Hair follicular keratinocyte (primary cell): ENCODE measurements around the gene RTN3. TPM values are rescaled to one million over a fixed set of nuclear protein-coding genes. Genes with fewer than 3 reads are reported as not detected.

Experiments used
- total RNA-seq: library from RNA; depleted of rRNA; stranded (reverse); fragments of >200 nt; gene quantifications from 2 replicates; pipeline ENCODE4 v1.2.3, GENCODE V29; 2015

RTN3 gene, protein sequence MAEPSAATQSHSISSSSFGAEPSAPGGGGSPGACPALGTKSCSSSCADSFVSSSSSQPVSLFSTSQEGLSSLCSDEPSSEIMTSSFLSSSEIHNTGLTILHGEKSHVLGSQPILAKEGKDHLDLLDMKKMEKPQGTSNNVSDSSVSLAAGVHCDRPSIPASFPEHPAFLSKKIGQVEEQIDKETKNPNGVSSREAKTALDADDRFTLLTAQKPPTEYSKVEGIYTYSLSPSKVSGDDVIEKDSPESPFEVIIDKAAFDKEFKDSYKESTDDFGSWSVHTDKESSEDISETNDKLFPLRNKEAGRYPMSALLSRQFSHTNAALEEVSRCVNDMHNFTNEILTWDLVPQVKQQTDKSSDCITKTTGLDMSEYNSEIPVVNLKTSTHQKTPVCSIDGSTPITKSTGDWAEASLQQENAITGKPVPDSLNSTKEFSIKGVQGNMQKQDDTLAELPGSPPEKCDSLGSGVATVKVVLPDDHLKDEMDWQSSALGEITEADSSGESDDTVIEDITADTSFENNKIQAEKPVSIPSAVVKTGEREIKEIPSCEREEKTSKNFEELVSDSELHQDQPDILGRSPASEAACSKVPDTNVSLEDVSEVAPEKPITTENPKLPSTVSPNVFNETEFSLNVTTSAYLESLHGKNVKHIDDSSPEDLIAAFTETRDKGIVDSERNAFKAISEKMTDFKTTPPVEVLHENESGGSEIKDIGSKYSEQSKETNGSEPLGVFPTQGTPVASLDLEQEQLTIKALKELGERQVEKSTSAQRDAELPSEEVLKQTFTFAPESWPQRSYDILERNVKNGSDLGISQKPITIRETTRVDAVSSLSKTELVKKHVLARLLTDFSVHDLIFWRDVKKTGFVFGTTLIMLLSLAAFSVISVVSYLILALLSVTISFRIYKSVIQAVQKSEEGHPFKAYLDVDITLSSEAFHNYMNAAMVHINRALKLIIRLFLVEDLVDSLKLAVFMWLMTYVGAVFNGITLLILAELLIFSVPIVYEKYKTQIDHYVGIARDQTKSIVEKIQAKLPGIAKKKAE
- 46.2 and 58.2 TPM in 2 replicates for total RNA-seq

DNA sequence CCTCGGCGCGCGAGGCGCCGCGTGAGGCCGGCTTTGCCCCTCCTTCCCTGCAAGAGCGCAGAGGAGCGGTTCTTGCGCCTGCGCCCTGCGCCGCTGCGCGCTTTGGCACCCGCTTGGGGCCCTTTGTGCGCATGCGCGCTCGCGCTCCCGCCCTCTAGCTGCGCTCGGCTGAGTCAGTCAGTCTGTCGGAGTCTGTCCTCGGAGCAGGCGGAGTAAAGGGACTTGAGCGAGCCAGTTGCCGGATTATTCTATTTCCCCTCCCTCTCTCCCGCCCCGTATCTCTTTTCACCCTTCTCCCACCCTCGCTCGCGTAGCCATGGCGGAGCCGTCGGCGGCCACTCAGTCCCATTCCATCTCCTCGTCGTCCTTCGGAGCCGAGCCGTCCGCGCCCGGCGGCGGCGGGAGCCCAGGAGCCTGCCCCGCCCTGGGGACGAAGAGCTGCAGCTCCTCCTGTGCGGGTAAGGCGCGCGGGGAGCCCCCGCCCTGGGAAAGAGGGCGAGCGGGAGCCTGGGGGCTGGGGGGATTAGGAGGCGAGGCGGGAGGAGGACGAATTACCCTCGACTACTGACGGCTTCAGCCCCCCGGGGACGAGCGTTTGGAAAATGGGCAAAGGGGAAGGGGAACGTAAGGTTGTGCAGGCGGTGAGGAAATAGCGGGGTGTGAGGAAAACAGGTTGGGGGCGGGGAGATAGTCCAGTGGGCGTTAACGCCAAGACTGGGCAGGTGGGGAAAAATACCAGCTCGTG lies at the start of gene RTN3:
Gene RTN3 (plus strand): TSS at position 180 of the 745 bp plus-strand sequence. CDS start 137 bp downstream, at position 317.

DNA sequence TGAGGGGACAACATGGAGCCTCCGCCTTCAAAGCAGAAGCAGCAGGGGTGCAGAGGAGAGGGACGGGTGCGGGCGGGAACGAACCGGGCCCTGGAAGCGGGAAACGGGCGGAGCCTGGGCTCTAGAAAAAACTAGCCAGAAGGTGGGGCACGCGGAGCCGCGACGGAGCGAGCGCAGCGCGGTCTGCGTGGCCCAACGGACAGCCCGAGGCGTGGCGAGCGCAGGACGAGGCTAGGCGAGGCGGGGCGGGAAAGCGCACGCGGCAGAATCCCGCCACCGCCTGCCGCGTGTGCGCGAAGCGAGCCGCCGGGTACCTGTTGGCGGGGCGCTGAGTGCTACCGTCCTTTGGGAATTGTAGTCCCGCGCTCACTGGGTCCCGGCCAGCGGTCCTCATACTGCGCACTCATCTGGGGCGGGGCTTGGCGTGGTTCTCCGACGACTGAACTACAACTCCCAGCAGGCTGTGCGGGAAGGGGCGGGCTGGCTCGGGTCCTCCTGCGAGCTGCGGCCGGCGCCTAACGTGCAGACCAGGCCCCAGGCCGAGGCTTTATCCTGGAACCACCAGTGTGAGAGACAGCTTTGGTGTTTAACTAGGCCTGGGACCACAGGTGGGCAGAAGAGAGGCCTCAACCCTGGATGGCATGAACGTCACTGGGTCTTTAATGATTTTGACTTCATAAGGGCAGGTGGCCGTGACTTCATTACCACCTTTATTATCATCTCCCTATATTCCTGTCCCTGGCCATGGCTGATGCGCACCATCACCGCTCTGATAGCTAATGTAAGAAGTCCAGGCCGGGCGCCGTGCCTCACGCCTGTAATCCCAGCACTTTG lies 9.8 kb upstream of the RTN3 start, which contains the start of gene ATL3:
Gene ATL3 (minus strand): TSS at position 55 of the 834 bp plus-strand sequence. CDS start 41 bp downstream, at position 14.

DNA sequence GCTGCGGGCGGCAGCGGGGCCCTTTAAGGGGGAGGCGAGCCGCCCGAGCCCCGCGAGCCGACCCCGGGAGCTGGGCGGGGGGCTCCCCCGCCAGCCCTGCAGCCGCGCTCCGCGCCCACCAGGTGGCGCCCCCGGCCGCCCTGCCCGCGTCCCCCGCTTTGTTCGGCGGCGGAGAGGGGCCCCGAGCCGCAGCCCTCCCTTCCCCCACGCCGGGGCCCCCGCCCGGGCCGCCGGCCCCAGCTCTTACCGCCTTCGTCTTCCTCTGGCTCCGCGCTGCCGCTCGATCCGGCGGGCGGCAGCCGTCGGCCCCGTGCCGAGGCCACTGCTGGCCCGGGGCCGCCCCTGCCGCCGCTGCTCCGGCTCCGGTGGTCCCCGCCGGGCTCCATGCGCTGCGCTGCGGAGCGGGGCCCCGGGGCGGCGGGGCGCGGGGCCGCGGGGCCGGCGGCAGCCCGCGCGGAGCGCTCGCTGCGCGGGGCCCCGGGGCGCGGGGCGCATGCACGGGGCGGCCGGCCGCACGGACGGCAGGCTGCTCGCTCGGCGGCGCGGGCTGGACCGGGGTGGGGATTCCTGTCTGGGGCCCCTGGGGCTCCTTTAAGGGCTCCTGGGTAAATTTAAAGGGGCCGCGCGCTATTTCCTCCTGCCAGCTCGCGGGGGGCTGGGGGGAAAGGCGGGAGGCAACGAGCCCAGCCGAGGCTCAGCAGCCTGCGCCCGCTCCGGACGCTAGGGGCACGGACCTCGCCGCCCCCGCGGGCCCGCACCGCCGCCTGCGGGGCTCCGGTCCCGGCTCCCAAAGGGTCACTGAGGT lies 87.1 kb downstream of the RTN3 start, which contains the start of gene ZFTA:
Gene ZFTA (minus strand): TSS at position 539 of the 805 bp plus-strand sequence. CDS start 153 bp downstream, at position 386.

Other genes with a start within 250 kb of the RTN3 start
- gene PLAAT5, start 190.3 kb upstream of the RTN3 start, total RNA-seq, result not detected in 2 replicates
- gene LGALS12, start 175.4 kb upstream of the RTN3 start, total RNA-seq, result not detected in 2 replicates
- not detected in 2 replicates for gene PLAAT4, start 144.7 kb upstream of the RTN3 start, total RNA-seq
- not detected in 2 replicates for gene PLAAT2, start 118.1 kb upstream of the RTN3 start, total RNA-seq
- 0.34 TPM in 1 of 2 replicates, not detected in the other for gene PLAAT3, start 67.1 kb upstream of the RTN3 start, total RNA-seq
- gene ATL3, start 10.1 kb upstream of the RTN3 start, total RNA-seq, result 36.1 and 49.7 TPM in 2 replicates
- 4.1 and 4.9 TPM in 2 replicates for gene ZFTA, start 87.3 kb downstream of the RTN3 start, total RNA-seq
- gene SPINDOC, start 132.0 kb downstream of the RTN3 start, total RNA-seq, result 18.1 and 19.2 TPM in 2 replicates
- 31.7 and 33.3 TPM in 2 replicates for gene MARK2, start 157.6 kb downstream of the RTN3 start, total RNA-seq
- 0.23 and 0.34 TPM in 2 replicates for gene RCOR2, start 235.7 kb downstream of the RTN3 start, total RNA-seq